Measurements from ENCODE around the gene NSF.

DNA sequence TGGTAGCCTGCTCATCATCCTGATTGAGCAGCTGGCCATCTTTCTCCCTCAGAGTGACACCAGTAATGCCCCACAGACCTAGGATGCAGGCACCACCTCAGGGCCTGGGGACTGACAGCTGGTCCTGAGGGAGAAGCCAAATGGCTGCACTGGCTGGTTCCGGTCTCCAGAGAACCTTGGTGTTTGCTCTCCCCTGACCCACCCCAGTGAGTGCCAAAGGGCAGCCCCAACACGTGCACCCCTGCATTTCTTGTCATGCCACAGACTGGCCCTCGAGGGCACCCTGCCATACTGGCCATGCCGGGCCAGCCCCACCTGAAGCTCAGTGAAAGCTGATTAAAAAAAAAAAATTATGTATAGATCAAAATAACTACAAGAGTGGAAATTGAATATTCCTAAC is 127.5 kb downstream of the NSF start:
- TF ChIP-seq CTCF (IDR thresholded peaks at IDR 0.05; ENCODE audit: low read depth, low read length) (no peak), EZH2phosphoT487 (IDR thresholded peaks at IDR 0.05; ENCODE audit: low read depth) (no peak)

Data from OCI-LY3 (cell line).